ENCODE results near the gene CD101. TPM values are rescaled to one million over a fixed set of nuclear protein-coding genes. Genes with fewer than 3 reads are reported as not detected.

Gene CD101
- total RNA-seq, 2 donors from 2014 or later: 0.97 to 1.4 TPM

GRCh38 chr1:117026361-117026760 is 24.8 kb downstream of the CD101 start:
- no peaks in the 10 kb centered on the region for H3K4me1 Mint-ChIP-seq
- H3K9me3 Mint-ChIP-seq: no peaks in the 10 kb centered on the region
- H3K4me3 Mint-ChIP-seq: no peak overlapping the region
- no peak overlapping the region for H3K4me3 ChIP-seq (ENCODE audit: low read length)
- no peak overlapping the region for H3K27ac ChIP-seq (ENCODE audit: low read depth, low read length)
- H3K27ac Mint-ChIP-seq: no peak overlapping the region
- no peak overlapping the region for H3K9ac ChIP-seq (ENCODE audit: extremely low read depth, low read length, poor library complexity, severe bottlenecking)
- H3K36me3 Mint-ChIP-seq (ENCODE audit: low read depth): no peaks in the 10 kb centered on the region
- H3K27me3 Mint-ChIP-seq (ENCODE audit: insufficient read depth): no peaks in the 10 kb centered on the region
- 93 to 96% methylated on average over 5 to 6 of the region's 6 CpGs for WGBS, 2 experiments (ENCODE audit: insufficient coverage in 1 of 2, insufficient read length in 1 of 2)
- no peaks in the 10 kb centered on the region for H3K36me3 ChIP-seq (ENCODE audit: control insufficient read depth, insufficient read depth, low read length)
- no peak for TF ChIP-seq CTCF (conservative IDR thresholded peaks at IDR 0.05)
- no peaks in the 10 kb centered on the region for H3K4me1 ChIP-seq (ENCODE audit: control insufficient read depth, insufficient read depth, low read length)
- no peaks in the 10 kb centered on the region for H3K9me3 ChIP-seq (ENCODE audit: control insufficient read depth, low read length)
- no peaks in the 10 kb centered on the region for H3K27me3 ChIP-seq (ENCODE audit: control insufficient read depth, insufficient read depth, low read length, poor library complexity, severe bottlenecking)
- DNase-seq: no peak

- Mint-ChIP-seq H3K9me3 (no peaks in the 10 kb centered on the region), H3K36me3 (ENCODE audit: low read depth) (no peaks in the 10 kb centered on the region), H3K4me1 (peaks cover 2% of the 10 kb centered on the region), H3K27me3 (ENCODE audit: insufficient read depth) (no peaks in the 10 kb centered on the region), H3K4me3 (no peak overlapping the region), H3K27ac (no peak overlapping the region)
- Histone ChIP-seq H3K9ac (ENCODE audit: extremely low read depth, low read length, poor library complexity, severe bottlenecking) (no peak overlapping the region), H3K27me3 (ENCODE audit: control insufficient read depth, insufficient read depth, low read length, poor library complexity, severe bottlenecking) (no peaks in the 10 kb centered on the region), H3K36me3 (ENCODE audit: control insufficient read depth, insufficient read depth, low read length) (no peaks in the 10 kb centered on the region), H3K27ac (ENCODE audit: low read depth, low read length) (no peak overlapping the region), H3K4me3 (ENCODE audit: low read length) (no peak overlapping the region), H3K4me1 (ENCODE audit: control insufficient read depth, insufficient read depth, low read length) (no peaks in the 10 kb centered on the region), H3K9me3 (ENCODE audit: control insufficient read depth, low read length) (no peaks in the 10 kb centered on the region)
- no peak for DNase-seq
- 92% methylated on average over 1 of the region's 1 CpG; no CpG with 5 or more reads in 1 of the 2 experiments for WGBS, 2 experiments (ENCODE audit: insufficient coverage in 1 of 2, insufficient read length in 1 of 2)
- no peak for TF ChIP-seq CTCF (conservative IDR thresholded peaks at IDR 0.05)
Measured at GRCh38 chr1:117029685-117030084, 28.1 kb downstream of the CD101 start.

GRCh38 chr1:117030271-117030877 is 28.8 kb downstream of the CD101 start:
- no peaks in the 10 kb centered on the region for H3K9me3 ChIP-seq (ENCODE audit: control insufficient read depth, low read length)
- no peak overlapping the region for H3K9ac ChIP-seq (ENCODE audit: extremely low read depth, low read length, poor library complexity, severe bottlenecking)
- no peak overlapping the region for H3K4me3 Mint-ChIP-seq
- TF ChIP-seq CTCF (conservative IDR thresholded peaks at IDR 0.05): no peak
- DNase-seq: no peak
- H3K4me3 ChIP-seq (ENCODE audit: low read length): no peak overlapping the region
- no peaks in the 10 kb centered on the region for H3K4me1 ChIP-seq (ENCODE audit: control insufficient read depth, insufficient read depth, low read length)
- H3K36me3 ChIP-seq (ENCODE audit: control insufficient read depth, insufficient read depth, low read length): no peaks in the 10 kb centered on the region
- peaks cover 8% of the 10 kb centered on the region for H3K4me1 Mint-ChIP-seq
- 74 to 100% methylated on average over 1 of the region's 1 CpG for WGBS, 2 experiments (ENCODE audit: insufficient coverage in 1 of 2, insufficient read length in 1 of 2)
- H3K9me3 Mint-ChIP-seq: no peaks in the 10 kb centered on the region
- H3K27me3 ChIP-seq (ENCODE audit: control insufficient read depth, insufficient read depth, low read length, poor library complexity, severe bottlenecking): no peaks in the 10 kb centered on the region
- H3K27ac Mint-ChIP-seq: no peak overlapping the region
- no peak overlapping the region for H3K27ac ChIP-seq (ENCODE audit: low read depth, low read length)
- H3K36me3 Mint-ChIP-seq (ENCODE audit: low read depth): no peaks in the 10 kb centered on the region
- no peaks in the 10 kb centered on the region for H3K27me3 Mint-ChIP-seq (ENCODE audit: insufficient read depth)
